ENCODE measurements around the gene CPED1.
"Not testable (repeated sequence)": the region's sequence is repeated elsewhere in the genome, so short reads cannot be mapped to it uniquely, and the experiment has no call there.

CPED1 gene

DNA sequence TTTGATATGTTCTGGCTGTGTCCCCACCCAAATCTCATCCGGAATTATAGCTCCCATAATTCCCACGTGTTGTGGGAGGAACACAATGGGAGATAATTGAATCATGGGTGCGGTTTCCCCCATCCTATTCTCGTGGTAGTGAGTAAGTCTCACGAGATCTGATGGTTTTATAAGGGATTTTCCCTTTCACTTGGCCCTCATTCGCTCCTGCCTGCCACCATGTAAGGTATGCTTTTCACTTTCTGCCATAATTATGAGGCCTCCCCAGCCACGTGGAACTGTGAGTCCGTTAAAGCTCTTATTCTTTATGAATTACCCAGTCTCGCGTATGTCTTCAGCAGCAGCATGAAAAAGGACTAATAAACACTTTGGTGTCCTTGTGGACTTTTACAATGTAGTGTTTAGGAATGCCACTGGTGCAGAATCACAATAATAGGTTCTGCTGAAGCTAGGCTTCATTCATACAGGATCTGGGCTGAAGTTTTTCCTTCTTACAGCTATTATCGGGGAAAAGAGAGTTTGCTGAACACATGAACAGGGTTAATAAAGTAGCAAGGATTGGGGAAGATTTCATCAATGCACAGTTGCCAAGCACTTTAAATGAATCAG, 74.3 kb downstream of the CPED1 start:
- TF ChIP-seq, protein P1, sequence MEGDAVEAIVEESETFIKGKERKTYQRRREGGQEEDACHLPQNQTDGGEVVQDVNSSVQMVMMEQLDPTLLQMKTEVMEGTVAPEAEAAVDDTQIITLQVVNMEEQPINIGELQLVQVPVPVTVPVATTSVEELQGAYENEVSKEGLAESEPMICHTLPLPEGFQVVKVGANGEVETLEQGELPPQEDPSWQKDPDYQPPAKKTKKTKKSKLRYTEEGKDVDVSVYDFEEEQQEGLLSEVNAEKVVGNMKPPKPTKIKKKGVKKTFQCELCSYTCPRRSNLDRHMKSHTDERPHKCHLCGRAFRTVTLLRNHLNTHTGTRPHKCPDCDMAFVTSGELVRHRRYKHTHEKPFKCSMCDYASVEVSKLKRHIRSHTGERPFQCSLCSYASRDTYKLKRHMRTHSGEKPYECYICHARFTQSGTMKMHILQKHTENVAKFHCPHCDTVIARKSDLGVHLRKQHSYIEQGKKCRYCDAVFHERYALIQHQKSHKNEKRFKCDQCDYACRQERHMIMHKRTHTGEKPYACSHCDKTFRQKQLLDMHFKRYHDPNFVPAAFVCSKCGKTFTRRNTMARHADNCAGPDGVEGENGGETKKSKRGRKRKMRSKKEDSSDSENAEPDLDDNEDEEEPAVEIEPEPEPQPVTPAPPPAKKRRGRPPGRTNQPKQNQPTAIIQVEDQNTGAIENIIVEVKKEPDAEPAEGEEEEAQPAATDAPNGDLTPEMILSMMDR (IDR thresholded peaks at IDR 0.05; ENCODE audit: low read depth, low read length): no peak

DNA sequence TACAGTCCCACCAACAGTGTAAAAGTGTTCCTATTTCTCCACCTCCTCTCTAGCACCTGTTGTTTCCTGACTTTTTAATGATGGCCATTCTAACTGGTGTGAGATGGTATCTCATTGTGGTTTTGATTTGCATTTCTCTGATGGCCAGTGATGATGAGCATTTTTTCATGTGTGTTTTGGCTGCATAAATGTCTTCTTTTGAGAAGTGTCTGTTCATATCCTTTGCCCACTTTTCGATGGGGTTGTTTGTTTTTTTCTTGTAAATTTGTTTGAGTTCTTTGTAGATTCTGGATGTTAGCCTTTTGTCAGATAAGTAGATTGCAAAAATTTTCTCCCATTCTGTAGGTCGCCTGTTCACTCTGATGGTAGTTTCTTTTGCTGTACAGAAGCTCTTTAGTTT, 79.2 kb downstream of the CPED1 start:
- not testable (repeated sequence) for H3K4me3 ChIP-seq (ENCODE audit: low read depth, low read length)

More for the DNA sequence above, 74.3 kb downstream of the CPED1 start:
- no peak overlapping the region for H3K4me3 ChIP-seq (ENCODE audit: low read depth, low read length)

- TF ChIP-seq, protein P1 (IDR thresholded peaks at IDR 0.05; ENCODE audit: low read depth, low read length): no peak
Measured at GRCh38 chr7:121069346-121070100, 81.0 kb downstream of the CPED1 start.

GRCh38 chr7:121071132-121071531, 82.6 kb downstream of the CPED1 start:
- H3K4me3 ChIP-seq (ENCODE audit: low read depth, low read length): no peak overlapping the region
- TF ChIP-seq, protein P1 (IDR thresholded peaks at IDR 0.05; ENCODE audit: low read depth, low read length): no peak

More at GRCh38 chr7:121069346-121070100, 81.0 kb downstream of the CPED1 start:
- H3K4me3 ChIP-seq (ENCODE audit: low read depth, low read length): no peak overlapping the region

- TF ChIP-seq, protein P1 (IDR thresholded peaks at IDR 0.05; ENCODE audit: low read depth, low read length): no peak
- no peak overlapping the region for H3K4me3 ChIP-seq (ENCODE audit: low read depth, low read length)
Measured at GRCh38 chr7:121071662-121072061, 83.2 kb downstream of the CPED1 start.

DNA sequence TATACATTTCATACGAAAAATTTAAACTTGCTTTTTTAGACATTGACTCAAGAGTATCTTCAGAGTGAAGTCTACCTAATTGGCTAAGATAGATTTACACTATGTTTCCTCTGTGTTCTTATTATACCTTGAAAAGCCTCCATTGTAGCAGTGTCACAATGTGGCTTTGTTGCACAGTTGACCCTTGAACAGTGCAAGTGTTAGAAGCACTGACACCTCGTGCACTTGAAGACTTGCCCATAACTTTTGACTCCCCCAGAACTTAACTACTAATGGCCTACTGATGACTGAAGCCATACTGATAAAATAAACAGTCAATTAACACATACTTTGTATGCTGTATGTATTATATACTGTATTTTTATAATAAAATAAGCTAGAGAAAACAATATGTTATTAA, 84.3 kb downstream of the CPED1 start:
- H3K4me3 ChIP-seq (ENCODE audit: low read depth, low read length): no peak overlapping the region
- TF ChIP-seq, protein P1 (IDR thresholded peaks at IDR 0.05; ENCODE audit: low read depth, low read length): no peak

GRCh38 chr7:121073463-121074099, 85.1 kb downstream of the CPED1 start:
- H3K4me3 ChIP-seq (ENCODE audit: low read depth, low read length): no peak overlapping the region
- TF ChIP-seq, protein P1 (IDR thresholded peaks at IDR 0.05; ENCODE audit: low read depth, low read length): no peak

DNA sequence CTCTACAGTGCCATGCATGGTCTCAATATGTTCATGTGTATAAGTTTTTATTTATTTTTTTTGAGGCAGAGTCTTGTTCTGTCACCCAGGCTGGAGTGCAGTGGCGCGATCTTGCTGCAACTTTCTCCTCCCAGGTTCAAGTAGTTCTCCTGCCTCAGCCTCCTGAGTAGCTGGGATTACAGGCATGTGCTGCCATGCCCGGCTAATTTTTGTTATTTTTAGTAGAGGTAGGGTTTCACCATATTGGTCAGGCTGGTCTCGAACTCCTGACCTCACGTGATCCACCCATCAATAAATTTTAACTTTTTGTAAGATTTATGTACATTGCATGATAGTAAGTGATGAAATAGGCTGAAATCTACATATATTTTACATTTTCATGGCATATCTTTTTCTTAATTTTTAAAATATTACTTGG, 86.9 kb downstream of the CPED1 start:
- H3K4me3 ChIP-seq (ENCODE audit: low read depth, low read length): not testable (repeated sequence)

Measured in WI38 (cell line).